NCI-H345 treated with DMSO at 0.1 percent for 48 hours (cell line): Measurements from ENCODE around the gene DPH6.
A peak's percentile ranks its signal among the peaks of the same experiment; 100 is the strongest.
"Not testable (repeated sequence)": the region's sequence is repeated elsewhere in the genome, so short reads cannot be mapped to it uniquely, and the experiment has no call there.

Experiments
- DNase-seq: peaks from one replicate; lab custom pipeline; 2025; ENCODE audit not compliant: unreplicated experiment; lab: John Stamatoyannopoulos, UW

Gene DPH6, protein sequence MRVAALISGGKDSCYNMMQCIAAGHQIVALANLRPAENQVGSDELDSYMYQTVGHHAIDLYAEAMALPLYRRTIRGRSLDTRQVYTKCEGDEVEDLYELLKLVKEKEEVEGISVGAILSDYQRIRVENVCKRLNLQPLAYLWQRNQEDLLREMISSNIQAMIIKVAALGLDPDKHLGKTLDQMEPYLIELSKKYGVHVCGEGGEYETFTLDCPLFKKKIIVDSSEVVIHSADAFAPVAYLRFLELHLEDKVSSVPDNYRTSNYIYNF

DNA sequence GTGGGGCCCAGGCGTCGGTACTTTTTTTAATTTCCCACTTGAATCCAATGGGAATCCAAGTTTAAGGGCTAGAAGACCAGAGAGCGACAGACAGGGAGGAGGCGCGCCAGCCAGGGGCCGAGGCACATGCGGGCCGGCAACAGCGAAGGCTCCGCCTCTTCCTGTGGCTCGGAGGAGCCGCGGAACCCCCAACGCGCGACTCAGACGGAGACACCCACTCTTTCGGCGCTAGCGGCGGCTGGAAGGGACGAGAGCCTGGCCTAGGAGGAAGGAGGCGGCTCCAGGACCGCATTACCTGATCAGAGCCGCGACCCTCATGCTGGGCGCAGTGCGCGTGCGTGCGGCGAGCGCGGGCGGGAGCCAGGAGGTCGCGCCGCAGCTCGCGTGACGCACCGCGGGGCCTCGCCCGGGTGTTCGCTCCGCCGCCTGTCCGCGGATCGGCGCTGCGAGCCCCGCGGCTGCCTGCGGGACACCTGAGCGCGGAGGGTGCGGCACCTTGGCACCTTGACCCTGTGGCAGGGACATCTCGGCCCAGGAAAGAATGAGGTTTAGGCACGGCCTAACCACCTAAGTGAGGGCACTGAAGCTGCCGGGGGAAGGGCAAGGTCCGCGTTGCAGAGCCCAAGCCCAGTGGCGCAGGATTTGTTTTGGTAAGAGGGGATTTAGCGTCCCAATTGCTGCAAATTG, at the start of gene DPH6:
Gene DPH6 (minus strand): TSS at position 342 of the 687 bp plus-strand sequence. CDS start 24 bp downstream, at position 318.
- DNase-seq: peak; percentile 25

DNA sequence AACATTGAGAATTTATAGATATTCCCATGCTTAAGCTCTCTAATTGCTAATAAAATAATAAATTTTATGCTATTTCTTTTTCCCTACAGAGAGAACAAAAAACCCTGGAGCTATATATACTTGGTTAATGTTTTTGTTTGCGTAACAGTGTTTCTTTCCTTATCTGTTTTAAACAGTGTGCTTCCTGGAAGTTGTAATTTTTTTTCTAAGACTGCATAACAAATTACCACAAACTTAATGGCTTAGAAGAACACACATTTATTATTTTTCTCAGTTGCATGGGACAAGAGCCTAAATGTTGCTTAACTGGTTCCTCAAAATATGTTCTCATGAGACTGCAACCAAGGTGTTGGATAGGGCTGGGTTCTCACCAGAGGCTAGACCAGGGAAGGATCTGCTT, 49.7 kb upstream of the DPH6 start:
- DNase-seq: no peak

DNA sequence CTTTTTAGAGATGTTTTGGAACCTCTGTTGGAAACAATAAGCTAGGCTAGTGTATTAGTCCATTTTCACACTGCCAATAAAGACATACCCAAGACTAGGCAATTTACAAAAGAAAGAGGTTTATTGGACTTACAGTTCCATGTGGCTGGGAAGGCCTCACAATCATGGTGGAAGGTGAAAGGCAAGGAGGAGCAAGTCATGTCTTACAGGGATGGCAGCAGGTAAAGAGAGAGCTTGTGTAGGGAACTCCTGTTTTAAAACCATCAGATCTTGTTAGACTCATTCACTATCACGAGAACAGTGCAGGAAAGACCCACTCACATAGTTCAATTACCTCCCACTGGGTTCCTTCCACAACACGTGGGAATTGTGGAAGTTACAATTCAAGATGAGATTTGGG, 46.0 kb upstream of the DPH6 start:
- not testable (repeated sequence) for DNase-seq

DNA sequence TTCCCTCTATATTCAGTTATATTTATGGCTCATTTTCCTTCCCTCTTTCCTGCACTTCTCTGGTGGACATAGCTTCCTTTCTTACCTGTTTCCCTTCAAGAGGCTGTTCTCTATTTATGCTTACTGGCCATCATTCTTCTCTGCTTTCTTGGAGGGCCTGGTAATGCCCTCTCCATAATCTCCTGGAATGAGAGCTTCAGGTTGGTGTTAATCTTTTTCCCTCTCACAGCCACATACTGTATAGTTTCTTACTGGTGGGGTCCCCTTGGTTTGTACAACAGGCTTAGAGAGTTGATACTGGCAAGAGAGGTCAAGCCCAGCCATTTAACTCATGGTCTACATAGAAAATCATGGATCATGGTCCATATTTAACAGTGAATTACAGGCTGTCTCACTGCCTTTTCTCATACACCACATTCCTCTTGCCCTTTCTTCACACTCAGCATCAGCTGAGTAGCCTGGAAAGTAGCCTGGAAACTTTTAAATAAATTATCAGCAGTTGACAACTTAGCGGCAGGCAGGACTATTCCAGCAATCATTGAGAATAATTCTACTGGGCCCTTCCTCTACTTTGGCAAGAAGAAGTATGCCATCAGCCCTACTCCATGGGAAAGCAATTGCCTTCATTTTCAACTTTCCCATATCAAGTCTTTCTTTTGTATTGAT, 38.0 kb upstream of the DPH6 start:
- DNase-seq: no peak

DNA sequence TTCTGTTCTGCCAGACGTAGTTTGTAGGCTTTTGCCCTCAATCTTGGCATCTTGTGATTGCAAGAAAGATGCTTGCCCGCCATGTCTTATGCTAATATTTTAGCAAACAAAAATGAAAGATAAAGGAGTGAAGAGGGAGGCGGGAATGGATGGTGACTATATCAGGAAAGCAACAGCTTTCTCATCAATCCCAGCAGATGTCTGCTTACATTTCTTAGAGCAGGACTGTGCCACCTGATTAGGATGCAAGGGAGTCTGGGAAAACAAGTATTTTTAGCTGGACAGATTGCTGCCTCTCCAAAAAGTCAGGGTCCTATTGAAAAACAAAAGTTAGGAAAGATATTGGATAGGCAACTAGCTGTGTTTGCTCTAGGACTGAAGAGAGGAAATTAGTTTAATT, 34.6 kb upstream of the DPH6 start:
- no peak for DNase-seq

DNA sequence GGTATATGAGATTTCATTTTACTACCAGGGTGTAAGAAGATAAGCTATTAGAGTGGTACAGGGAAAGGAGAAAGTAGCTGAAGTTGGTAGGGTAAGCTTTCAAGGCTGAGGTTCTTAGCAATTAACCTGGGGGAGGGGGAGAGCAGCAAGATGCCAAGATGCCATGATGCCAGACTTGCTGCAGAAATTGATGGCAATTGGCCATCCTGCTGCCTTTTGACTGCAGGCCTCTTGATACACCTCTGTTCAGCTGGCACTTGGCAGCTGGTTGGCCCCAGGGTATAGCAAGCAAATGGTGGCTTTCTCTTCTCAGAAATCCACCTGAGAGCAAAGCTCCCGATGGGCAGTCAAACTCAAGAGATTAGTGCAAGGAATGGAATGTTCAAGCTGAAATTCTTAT, 21.4 kb upstream of the DPH6 start:
- DNase-seq: no peak

DNA sequence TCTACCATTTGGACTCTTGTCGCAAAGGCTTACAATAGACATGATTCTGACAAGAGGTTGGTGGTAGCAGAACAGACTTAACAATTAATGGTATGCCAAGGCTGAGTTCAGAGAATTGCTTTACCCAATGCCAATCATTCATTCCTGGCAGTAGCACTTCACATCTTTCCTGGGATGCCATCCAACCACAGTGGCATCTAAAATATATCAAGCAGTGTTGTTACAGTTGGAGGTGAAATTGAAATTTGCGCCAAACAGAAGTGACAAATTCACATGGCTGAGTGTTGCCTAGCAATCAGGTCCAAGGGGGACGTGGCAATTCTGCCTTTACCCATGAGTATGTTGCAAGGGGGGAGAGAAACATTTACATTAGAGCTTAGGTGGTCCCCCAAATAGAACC, 21.0 kb upstream of the DPH6 start:
- DNase-seq: no peak

DNA sequence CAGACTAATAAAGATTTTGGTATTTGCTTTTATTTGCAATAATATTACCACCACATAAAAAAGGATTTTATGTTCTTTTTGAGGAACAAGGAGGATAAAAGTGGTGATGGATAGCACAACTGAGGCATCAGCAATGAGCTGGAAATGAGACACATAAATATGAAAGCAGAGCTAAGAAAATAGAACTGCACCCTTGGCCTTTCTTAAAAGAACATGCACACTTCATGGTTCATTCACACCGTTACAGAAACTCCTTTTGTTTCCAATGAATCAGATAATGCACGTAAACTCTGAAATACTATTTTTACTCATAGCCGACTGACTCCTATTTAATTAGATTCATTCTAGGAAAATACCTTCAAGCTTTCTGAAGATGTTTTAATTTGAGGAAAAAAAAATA, 19.9 kb upstream of the DPH6 start:
- no peak for DNase-seq

DNA sequence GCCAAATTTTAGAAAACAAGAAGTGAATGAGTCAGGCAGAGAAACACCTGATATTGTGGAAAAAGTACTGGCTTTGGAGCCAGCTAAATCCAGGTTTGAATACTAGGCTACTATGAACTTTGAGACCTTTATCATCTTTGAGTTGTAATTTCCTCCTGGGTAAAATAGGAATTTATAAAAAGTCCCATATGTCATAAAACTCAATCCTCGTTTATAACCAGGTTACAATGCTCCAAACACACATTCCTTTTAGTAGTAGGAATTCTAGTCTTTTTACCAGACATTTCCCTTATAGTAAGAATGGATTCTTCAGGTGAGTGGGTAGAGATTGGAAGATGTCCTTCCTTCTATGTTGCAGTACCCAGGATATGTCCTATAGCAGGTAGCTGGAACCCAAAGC, 16.7 kb upstream of the DPH6 start:
- DNase-seq: no peak

DNA sequence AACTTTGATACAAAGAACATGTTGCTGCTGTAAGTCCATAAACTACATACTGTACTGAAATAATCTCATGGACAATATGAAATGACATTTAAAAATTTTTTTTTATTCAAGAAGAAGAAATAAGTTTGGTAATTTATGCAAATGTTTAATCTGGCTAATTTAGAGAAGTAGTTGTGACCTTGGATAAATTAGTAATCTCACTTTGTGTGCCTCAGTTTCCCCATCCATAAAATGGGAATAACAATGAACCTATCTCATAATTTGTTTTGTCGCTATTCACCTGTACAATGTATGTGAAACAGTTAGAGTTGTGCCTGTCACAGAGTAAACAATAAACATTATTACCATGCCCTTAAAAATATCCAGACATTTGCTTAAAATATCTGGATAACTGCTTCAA, 15.3 kb upstream of the DPH6 start:
- no peak for DNase-seq

DNA sequence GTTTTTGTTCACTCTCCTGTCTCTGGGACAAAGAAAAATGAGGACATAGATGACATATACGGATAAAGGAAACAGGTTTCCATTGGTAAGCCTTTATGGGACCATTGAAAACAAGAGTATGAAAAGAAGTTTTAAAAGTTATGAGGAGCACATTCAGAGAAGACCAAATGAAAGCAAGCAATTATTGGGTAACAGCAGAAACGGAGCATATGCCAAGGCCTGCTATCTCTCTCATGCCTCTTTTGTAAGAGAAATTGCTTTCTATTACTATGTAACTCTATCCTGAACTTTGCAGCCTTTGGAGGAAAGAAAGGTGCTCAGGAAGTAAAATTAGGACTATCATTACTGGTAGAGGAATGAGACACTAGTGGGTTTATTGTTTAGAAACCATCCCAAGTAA, 14.9 kb upstream of the DPH6 start:
- DNase-seq: no peak

DNA sequence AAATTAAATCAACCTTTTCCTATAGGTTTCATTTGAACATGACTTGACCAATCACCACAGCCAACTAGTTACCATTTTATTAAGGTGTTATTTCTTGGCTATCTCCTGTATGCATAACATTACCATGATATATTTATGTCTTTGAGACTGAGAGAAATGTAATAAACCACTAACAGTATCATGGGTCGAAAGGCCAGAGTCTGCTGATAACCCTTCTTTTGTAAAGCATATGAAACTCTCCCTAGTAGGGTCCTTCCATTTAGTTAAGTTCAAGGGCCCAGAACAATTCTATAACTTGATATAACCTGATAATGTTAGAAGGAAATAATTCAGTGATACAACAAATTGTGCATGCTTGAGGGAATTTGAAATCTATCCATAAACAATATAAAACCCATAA, 14.3 kb upstream of the DPH6 start:
- no peak for DNase-seq

DNA sequence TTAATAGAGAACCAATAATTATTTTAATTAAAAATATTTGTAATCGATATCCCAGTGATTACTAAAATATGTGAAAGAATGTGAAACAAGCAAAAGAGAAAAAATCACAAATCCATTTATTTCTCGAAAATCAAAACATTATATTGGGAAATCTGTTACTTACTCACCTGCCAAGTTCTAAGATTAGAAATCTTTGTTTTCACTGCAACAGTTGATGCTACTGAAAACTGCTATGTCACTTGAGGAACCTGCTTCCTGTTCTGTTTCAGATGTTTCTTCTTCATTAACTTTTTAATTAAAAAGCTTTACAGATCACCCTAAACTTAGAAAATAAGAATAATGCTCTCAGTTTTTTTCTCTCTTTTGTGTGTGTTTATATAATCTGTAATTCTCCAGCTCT, 13.7 kb upstream of the DPH6 start:
- no peak for DNase-seq

DNA sequence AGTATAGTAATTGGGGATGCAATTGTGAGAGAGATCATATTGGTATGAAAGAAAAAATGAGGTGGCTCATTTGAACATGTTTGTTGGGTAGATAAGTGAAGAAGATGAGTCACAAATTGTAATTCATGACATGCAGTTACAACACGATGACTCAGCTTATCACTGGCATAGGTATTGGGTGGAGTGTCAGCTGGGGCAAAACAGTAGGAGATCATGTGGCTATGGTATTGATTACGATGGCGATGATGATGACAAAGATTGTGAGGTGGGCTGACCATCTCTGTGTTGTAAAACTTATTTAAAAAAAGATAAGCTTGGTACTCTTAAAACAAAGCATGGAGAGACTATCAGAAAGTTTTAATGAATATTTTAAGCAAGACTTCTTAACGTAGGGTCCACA, 11.6 kb upstream of the DPH6 start:
- DNase-seq: no peak

DNA sequence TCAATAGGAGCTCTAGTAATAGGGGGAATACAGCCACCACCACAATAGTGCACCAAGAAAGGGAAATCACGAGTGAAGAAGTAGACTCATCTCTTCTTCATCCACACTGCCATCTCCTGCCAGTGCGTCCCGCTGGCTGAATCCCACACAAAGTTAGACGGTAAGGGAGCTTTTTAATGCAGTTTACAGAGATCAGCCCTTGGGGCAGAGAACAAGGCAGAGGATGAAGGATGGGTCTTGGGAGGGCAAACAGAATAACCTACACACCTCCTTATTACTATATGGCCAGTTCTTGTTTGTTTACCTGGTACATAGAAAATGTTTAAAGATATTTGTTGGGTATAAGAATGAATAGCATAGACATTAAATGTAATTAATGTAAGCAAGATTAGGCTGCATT, 11.0 kb upstream of the DPH6 start:
- DNase-seq: no peak

DNA sequence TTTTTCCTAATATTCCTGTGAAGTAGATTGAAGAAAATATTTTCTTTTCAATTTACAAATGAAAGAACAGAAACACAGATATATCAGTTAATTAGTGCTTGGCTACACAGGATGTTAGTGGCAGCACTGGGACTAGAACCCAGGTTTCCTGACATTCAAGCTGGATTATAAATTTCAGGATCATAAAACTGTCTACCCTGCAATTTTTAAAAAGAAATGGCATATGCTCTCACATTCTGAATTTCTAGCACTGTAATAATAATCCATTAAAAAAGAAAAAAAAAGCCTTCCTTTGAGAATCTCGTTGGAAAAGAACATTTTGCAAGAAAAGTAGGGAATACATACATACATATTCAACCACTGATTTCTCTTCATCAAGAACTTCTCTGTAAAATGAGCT, 9.3 kb upstream of the DPH6 start:
- no peak for DNase-seq

DNA sequence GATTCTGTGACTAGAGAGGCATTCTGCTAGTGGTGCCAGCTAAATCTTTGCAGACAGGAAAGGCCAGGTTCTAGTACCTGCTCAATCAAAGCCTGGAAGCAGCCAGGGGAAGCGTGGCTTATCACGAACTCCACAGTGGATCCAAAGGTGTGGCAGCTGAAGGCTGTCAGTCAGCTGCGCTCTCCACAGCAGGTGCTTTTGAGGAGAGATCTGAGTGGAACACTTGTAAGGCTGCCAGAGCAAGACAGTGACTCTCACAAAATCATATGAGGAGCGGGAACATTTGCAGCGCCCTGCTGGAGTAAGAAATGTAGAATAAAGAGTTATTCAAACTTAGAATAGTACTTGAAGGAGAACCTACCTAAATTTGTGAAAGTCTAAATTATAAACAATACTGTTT, 5.0 kb upstream of the DPH6 start:
- DNase-seq: no peak

DNA sequence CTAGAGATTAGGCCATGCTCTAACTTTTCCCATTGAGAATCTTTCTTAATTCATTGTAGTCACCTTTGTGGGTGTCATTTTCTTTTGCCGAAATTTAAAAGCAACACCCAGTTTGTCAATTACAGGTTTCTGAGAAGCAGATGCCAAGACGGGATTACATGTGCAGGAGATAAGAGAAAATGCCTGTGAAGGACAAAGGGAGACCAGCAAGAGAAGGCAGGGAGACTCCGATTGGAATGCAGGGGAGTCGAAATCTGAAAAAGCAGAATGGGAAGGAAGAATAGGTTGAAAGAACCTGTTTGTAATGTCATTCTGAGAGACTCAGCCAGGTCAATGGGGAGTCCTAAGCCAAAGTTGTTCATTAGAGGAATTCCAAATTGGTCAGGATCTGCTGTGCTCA, 3.6 kb upstream of the DPH6 start:
- no peak for DNase-seq

DNA sequence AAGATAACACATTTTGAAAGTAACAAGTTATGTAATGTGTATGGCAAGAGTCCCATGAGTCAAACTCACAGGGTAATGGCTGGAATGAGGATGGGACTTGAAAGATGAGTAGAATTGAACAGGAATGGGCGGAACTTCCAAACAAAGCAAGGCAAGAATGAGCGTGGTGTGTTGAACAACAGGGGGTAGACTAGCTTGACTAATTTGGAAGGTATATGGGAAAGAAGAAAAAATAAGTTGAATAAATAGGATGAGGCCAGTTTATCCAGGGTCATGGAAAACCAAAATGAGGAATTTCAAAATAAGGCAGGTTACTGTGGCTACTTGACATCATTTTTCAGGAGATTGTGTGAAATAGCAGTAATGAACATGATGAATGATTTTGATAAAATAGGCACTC, 2.5 kb upstream of the DPH6 start:
- DNase-seq: no peak

DNA sequence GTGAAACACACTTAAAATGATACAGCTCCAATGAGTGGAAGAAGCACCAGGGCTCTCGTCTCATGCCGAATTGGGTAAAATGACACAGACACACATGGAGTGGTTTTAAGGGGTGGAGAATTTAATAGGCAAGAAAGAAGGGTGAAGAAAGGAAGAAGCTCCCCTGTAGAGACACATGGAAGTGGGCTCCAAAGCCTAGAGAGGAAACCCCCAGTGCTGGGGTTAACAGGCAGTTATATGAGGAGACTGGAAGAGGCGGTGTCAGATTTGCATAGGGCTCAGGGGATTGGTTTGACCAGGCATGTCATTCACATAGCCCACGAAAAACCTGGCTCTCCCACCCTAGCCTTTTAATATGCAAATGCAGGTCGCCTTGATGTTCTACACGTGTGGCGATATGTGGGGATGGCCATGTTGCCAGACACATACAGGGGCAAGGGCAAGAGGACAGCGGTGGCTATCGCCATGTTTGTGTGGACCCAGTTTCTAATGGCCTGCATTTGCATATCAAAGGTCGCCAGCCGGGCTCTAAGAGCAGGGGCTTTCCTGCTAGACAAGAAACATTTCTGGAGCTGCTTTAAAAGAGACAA, 1.9 kb upstream of the DPH6 start:
- no peak for DNase-seq

DNA sequence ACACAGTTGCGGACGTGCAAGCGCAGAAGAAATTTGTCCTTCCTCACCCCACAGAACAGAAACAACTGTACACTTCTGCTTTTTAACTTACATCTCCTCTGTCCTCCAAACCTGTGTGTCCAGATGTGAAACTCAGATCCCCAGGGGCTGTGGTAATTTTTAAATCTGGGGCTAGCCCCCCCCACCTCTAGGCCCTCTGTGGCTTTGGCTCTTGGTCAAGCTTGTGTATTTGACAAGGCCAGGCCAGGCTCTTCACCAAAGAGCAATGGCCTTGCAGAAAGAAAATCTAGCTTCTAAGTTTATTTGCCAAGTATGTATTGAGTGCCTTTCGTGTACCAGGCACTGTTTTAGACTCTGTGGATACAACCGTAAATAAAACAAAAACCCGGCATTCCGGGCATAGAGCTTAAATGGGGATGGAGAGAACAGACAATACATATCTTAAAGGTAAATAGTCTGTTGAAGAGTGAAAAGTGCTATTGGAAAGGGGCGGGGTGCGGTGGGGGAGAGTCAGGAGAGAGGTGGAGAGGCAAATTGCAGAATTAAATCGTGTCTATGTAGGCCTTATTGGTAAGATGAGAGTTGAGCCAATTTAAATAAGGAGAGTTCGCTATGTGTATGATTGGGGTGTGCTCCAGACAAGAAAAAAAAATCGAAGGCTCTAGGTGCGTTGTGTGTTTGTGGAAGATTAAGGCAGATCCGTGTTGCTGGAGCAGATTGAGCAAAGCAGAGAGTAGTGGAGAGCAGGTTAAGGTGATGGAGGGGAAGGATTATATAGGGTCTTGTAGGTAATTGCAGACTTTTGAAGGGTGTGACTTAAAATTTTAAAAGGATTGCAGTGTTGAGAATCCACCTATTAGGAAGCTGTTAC, 781 bp upstream of the DPH6 start:
- no peak for DNase-seq
